NCI-H345 (cell line): Measurements from ENCODE around the gene ALK.

Source experiments
- DNase-seq: peaks from one replicate; lab custom pipeline; 2025; lab: John Stamatoyannopoulos, UW

ALK gene

DNA sequence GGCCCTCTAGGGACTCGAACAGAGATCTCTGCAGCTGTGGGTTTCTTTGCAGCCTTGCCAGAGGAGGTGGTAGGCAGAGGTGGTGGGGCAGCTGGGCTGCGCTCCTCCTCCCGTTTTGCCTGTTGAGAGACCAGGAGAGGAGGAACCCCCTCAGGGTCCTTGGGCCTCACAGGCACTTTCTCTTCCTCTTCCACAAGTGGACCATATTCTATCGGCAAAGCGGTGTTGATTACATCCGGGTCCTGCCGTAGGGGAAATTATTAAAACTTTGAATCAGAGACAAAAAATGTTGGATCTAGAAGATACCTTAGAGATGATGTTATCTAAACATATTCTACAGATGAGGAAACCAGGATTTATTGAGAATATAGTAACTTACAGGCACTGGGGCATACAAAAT is 727.7 kb downstream of the ALK start:
- DNase-seq, result no peak

GRCh38 chr2:29193111-29193510 is 728.3 kb downstream of the ALK start:
- DNase-seq, result no peak

- DNase-seq, result no peak
Measured at GRCh38 chr2:29192526-29192925, 728.9 kb downstream of the ALK start.

GRCh38 chr2:29191817-29192216 is 729.6 kb downstream of the ALK start:
- DNase-seq, result no peak

- no peak for DNase-seq
Measured at GRCh38 chr2:29189052-29189451, 732.3 kb downstream of the ALK start.

GRCh38 chr2:29187926-29188325 is 733.5 kb downstream of the ALK start:
- no peak for DNase-seq

GRCh38 chr2:29186817-29187216 is 734.6 kb downstream of the ALK start:
- no peak for DNase-seq

DNA sequence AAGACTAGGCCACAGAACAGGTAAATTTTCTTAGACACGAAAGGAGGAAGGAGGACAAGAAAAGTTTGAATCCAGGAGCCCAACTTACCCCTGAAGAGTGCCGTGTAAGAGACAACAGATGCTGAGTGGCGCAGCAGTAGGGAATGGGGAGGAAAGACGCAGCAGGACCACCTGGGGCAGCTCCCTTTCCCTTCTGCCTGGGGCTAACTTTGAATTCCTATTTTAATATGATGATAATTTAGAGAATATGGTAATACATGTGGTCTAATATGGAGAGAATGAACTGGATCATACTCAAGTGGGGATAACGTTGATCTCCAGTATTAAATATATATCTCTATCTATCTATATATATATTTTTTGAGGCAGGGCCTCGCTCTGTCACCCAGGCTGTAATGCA is 736.9 kb downstream of the ALK start:
- DNase-seq, result no peak

DNA sequence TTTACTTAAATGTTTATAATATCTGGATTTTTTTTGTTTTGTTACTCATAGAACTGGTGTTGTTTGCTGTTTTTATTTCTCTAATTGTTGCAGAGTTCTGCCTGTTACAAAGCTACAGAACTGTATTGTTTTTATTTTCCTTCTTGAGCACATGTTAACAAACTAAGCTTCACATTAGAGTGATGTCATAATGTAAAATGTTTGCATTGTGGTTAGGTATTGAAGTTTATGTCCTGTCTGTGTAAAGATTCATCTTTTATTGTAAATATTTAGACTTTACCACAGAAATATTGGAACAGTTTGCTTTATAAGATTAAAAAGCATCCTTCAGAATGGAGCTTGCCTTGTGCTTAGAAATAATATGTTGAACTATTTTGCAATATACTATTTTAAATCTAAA is 738.5 kb downstream of the ALK start:
- DNase-seq, result no peak

DNA sequence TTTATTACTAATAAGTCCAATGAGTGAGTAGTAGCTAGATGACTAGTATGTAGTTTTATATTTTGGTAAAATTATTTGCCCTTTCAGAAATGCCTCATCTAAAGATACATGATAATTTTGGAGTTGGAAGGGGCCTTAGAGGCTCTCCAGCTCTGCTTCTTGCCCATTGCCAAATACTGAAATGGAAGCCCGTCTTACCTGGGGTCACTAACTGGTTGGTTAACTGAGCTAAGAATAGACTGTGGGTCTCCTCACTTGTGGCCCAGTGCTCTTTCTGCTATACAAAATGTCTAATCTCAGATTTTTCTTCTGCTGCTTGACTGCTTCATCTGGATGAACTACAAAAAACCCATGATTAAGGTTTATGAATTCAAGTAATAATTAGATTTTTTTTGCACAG is 739.1 kb downstream of the ALK start:
- no peak for DNase-seq

GRCh38 chr2:29175338-29175737 is 746.0 kb downstream of the ALK start:
- no peak for DNase-seq

GRCh38 chr2:29174937-29175336 is 746.4 kb downstream of the ALK start:
- DNase-seq, result peak; percentile 21

DNA sequence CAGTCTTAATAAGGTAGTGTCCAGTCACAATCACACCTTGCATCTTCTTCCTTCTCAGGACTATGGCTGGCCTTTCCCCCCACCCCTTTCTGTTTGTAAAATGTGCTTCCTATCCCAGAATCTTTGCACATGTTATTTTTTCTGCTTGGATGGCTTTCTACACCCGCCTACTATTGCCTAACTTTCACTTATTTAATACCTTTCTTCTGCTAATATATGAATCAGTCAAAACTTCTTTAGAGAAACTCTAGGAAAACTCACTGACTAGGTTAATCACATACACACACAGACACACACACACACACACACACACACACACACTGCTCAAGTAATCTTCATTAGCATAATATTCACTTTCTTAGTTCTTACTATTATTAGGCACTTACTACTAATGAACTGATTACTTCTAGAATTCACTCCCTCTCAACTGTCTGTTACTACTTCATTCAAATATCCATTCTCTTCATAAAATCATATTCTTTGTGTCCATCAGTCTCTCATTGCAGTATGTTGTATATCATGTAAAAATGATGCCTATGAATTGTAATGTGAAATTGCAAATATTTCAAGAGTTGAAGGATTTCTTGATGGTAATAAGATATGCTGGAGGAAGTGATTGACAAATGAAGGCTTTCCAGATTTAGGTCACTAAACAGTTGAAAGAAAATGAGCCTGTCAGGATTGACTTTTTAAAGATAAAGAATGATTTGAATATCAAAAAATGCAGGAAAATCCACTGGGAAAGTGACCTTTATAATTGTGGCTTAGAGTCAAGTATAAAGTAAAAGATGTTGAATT is 754.9 kb downstream of the ALK start:
- DNase-seq, result no peak

DNA sequence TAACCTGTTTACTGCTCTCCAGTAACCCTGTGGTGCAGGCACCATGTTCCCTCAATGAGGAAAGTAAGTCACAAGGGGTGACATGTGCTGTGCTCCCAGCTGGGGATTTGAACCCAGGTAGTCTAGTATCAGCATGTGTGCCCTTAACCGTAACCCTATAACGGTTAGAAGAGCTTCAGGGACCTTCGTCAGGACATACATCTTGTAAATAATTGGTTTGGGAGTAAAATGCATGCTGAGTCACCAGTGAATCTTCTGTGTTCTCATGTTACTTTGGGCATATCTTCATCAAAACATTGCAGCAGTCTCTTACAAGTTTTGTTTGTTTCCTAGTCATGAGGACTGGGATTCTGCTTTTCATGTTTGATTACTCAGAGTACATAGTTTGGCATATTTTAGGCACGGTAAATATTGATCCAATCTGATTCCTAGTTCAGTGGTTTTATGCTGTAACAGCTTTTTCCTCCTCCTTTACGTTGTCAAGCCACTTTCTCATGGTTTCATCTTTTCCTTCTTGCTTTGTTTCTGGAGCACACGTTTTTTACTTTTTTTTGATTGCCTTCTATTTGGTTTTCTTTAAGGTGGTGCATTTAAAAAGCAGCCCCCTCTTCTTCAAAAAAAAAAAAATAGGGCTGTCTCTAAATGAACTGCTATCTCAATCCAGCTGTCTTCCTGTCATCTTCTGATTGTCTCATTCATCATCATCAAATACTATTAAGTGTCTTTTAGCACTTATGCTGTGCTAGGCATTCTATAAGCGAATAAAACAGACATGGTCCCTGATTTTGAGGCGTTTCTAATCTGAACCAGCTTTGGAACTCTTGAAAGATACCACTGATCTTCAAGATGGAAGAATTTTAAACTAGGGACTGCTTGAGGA is 755.8 kb downstream of the ALK start:
- DNase-seq, result peak; percentile 17

- DNase-seq, result no peak
Measured at GRCh38 chr2:29164091-29164846, 757.1 kb downstream of the ALK start.

- no peak for DNase-seq
Measured at GRCh38 chr2:29162204-29162928, 759.0 kb downstream of the ALK start.

- no peak for DNase-seq
Measured at GRCh38 chr2:29160184-29160583, 761.2 kb downstream of the ALK start.

GRCh38 chr2:29159125-29159524 is 762.3 kb downstream of the ALK start:
- DNase-seq, result peak; percentile 7

- DNase-seq, result no peak
Measured at GRCh38 chr2:29157131-29157530, 764.3 kb downstream of the ALK start.

DNA sequence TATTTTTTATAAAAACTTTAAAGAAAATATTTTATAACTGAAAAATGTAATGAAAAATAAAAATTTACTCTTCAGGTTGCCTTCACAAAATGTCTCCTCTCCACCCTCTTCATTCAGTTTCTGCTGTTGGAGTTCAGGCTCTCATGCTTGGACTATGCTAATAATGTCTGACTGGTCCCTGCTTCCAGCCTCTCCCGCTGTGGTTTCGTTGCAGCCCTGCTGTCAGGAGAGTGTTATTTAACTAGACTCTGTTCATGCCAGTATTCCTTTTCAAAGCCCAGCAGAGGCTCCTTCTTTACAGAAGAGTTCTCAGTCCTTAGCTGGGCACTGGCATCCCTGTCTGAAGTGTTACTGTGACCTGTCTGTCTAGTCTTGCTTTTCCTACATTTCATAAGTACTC is 765.8 kb downstream of the ALK start:
- DNase-seq, result no peak

GRCh38 chr2:29154610-29155009 is 766.8 kb downstream of the ALK start:
- no peak for DNase-seq

DNA sequence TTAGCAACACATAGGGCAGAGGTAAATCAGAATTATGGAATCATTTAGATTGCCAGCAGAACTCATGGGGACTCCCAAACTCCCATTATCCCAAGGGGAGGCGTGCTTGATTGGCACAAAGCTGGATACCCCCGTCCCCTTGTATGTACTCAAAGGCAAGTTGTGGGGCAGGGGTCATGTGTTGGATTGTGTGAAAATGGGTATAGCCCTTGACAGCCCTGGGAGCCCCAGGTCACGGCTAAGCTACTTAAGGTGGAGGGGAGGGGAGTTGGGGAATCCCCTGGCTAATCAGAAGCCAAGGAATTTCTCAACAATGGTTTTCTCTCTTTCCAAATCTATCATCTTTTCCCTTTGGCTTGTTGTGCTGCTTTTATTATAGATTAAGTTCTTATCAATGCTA is 773.4 kb downstream of the ALK start:
- DNase-seq, result no peak
